Measurements from ENCODE around the gene POLR3A.

- TF ChIP-seq CTCF (IDR thresholded peaks at IDR 0.05) (no peak), POLR2A (IDR thresholded peaks at IDR 0.05) (no peak)
Measured at GRCh38 chr10:78013564-78013963, 15.8 kb downstream of the POLR3A start.

All from breast epithelium (tissue), 3 donors.